IMR-90 (cell line): ENCODE data around the gene CCDC92. TPM values are rescaled to one million over a fixed set of nuclear protein-coding genes. Genes with fewer than 3 reads are reported as not detected.

Experiments
- ATAC-seq: fragments of 200-7000 bp; cut with Tn5 transposase; 2 replicates; pipeline ENCODE4 v1.9.1; 2020; ENCODE audit warnings: low read depth, mild to moderate bottlenecking, moderate library complexity
- BruUV-seq: library from RNA; stranded (reverse); fragments of 400-500 nt; replicated peaks from 2 replicates; lab custom pipeline; 2021; lab: Mats Ljungman, UMichigan
- CTCF ChIA-PET: fragments of 300-600 bp; formaldehyde crosslinking; extraction: SDS; loops from one replicate; lab custom pipeline; 2021; ENCODE audit warnings: antibody characterized with exemption; lab: Yijun Ruan, JAX
- POLR2A ChIA-PET: fragments of 300-600 bp; sonication (Branson Sonifier 250); formaldehyde crosslinking; loops from one replicate; lab custom pipeline; 2022; ENCODE audit warnings: antibody characterized with exemption; ENCODE audit not compliant: unreplicated experiment; lab: Charles Lee
- DNase-seq: peaks from one replicate; pipeline ENCODE4 v3.0.0; 2013
- H2AFZ ChIP-seq: replicated peaks from 2 replicates; pipeline ENCODE3; 2013; ENCODE audit warnings: low read length, mild to moderate bottlenecking; ENCODE audit not compliant: poor library complexity
- H2AK5ac ChIP-seq: 2 replicates; pipeline ENCODE4 v1.6.1; 2013; ENCODE audit warnings: low read depth, low read length, inconsistent platforms
- H2AK9ac ChIP-seq: replicated peaks from 2 replicates; pipeline ENCODE3; 2013; ENCODE audit warnings: mild to moderate bottlenecking, low read depth, low read length, moderate library complexity; ENCODE audit not compliant: poor library complexity
- H2BK120ac ChIP-seq: 2 replicates; pipeline ENCODE4 v1.6.1; 2013; ENCODE audit warnings: low read depth, low read length, inconsistent platforms
- H2BK15ac ChIP-seq: 3 replicates; pipeline ENCODE4 v1.6.1; 2013; ENCODE audit warnings: low read depth, low read length, inconsistent platforms
- H2BK20ac ChIP-seq: 2 replicates; pipeline ENCODE4 v1.6.1; 2013; ENCODE audit warnings: low read depth, mild to moderate bottlenecking, inconsistent platforms, low read length, moderate library complexity
- H2BK5ac ChIP-seq: 2 replicates; pipeline ENCODE4 v1.6.1; 2013; ENCODE audit warnings: mild to moderate bottlenecking, low read depth, low read length, inconsistent platforms; ENCODE audit not compliant: poor library complexity, severe bottlenecking
- H3K14ac ChIP-seq: replicated peaks from 2 replicates; pipeline ENCODE4 v1.6.1; 2013; ENCODE audit warnings: low read depth, low read length, inconsistent platforms
- H3K18ac ChIP-seq: 2 replicates; pipeline ENCODE4 v1.6.1; 2013; ENCODE audit warnings: low read depth, low read length, control low read depth
- H3K23ac ChIP-seq: 2 replicates; pipeline ENCODE4 v1.6.1; 2013; ENCODE audit warnings: low read depth, low read length, inconsistent platforms
- H3K27ac ChIP-seq: 2 replicates; pipeline ENCODE4 v1.5.1; 2013; ENCODE audit warnings: mild to moderate bottlenecking, control low read depth, low read length; ENCODE audit not compliant: insufficient read depth
- H3K27me3 ChIP-seq: 2 replicates; pipeline ENCODE4 v1.6.1; 2013; ENCODE audit warnings: low read length; ENCODE audit not compliant: control insufficient read depth, insufficient read depth
- H3K36me3 ChIP-seq: 2 replicates; pipeline ENCODE4 v1.6.1; 2013; ENCODE audit warnings: low read length, mixed read lengths; ENCODE audit not compliant: control insufficient read depth, insufficient read depth
- H3K4ac ChIP-seq: 2 replicates; pipeline ENCODE4 v1.6.1; 2013; ENCODE audit warnings: low read depth, low read length, inconsistent platforms
- H3K4me1 ChIP-seq: 2 replicates; pipeline ENCODE4 v1.6.1; 2013; ENCODE audit warnings: low read length, mixed read lengths; ENCODE audit not compliant: control insufficient read depth, insufficient read depth
- H3K4me2 ChIP-seq: 2 replicates; pipeline ENCODE4 v1.6.1; 2013; ENCODE audit warnings: low read depth, mild to moderate bottlenecking, control low read depth, low read length, moderate library complexity
- H3K4me3 ChIP-seq: 2 replicates; pipeline ENCODE4 v1.5.1; 2013; ENCODE audit warnings: low read depth, mild to moderate bottlenecking, control low read depth, low read length, moderate library complexity; ENCODE audit not compliant: insufficient read depth
- H3K56ac ChIP-seq: 2 replicates; pipeline ENCODE4 v1.6.1; 2013; ENCODE audit warnings: low read length, inconsistent platforms; ENCODE audit not compliant: insufficient read depth; ENCODE audit errors: extremely low read depth
- H3K79me1 ChIP-seq, 2 experiments: 2 replicates each; pipeline ENCODE4 v1.6.1; 2013; ENCODE audit warnings: low read length in 2 of 2, inconsistent platforms in 1 of 2, low read depth in 1 of 2
- H3K9ac ChIP-seq: 2 replicates; pipeline ENCODE4 v1.6.1; 2013; ENCODE audit warnings: low read depth, low read length, control low read depth
- H3K9me1 ChIP-seq: 2 replicates; pipeline ENCODE4 v1.6.1; 2013; ENCODE audit warnings: low read length, inconsistent platforms; ENCODE audit not compliant: insufficient read depth
- H3K9me3 ChIP-seq: 2 replicates; pipeline ENCODE4 v1.6.1; 2013; ENCODE audit warnings: low read length; ENCODE audit not compliant: control insufficient read depth, insufficient read depth
- H4K20me1 ChIP-seq: 2 replicates; pipeline ENCODE4 v1.6.1; 2013; ENCODE audit warnings: low read length, inconsistent platforms; ENCODE audit not compliant: insufficient read depth
- H4K5ac ChIP-seq: 2 replicates; pipeline ENCODE4 v1.6.1; 2013; ENCODE audit warnings: mild to moderate bottlenecking, low read depth, low read length, control low read depth
- H4K8ac ChIP-seq, 2 experiments: 2 replicates each; pipeline ENCODE4 v1.6.1; 2013; ENCODE audit warnings: low read depth in 2 of 2, low read length in 2 of 2, control low read depth in 1 of 2, inconsistent platforms in 1 of 2
- H4K91ac ChIP-seq: 2 replicates; pipeline ENCODE4 v1.6.1; 2013; ENCODE audit warnings: low read depth, low read length, inconsistent platforms; ENCODE audit not compliant: insufficient read depth
- CTCF ChIP-seq: conservative IDR thresholded peaks from 2 replicates; pipeline ENCODE4 v1.5.1; 2012; ENCODE audit warnings: mild to moderate bottlenecking, low read depth, low read length, improper control_type of control experiment
- ELK1 ChIP-seq: fragments of 150-350 bp; IDR thresholded peaks from 2 replicates; pipeline ENCODE4 v1.6.1; 2016; ENCODE audit warnings: low read depth, mild to moderate bottlenecking, low read length, moderate library complexity, borderline replicate concordance
- FOS ChIP-seq: fragments of 150-350 bp; IDR thresholded peaks from 2 replicates; pipeline ENCODE4 v1.6.1; 2016; ENCODE audit warnings: low read depth, low read length
- MAFK ChIP-seq: IDR thresholded peaks from 2 replicates; pipeline ENCODE4 v1.6.1; 2012; ENCODE audit warnings: low read depth, low read length, improper control_type of control experiment
- RFX5 ChIP-seq: IDR thresholded peaks from 2 replicates; pipeline ENCODE4 v1.8.0; 2012; ENCODE audit warnings: low read depth, mild to moderate bottlenecking, low read length, moderate library complexity
- WGBS, 2 experiments: methylation state at CpG; one replicate each; pipeline versions ENCODE4 v1.1.5 to v1.1.7; 2013; ENCODE audit warnings: missing lambda C conversion rate in 2 of 2; ENCODE audit not compliant: insufficient read length in 1 of 2; ENCODE audit errors: extremely low coverage in 2 of 2; 5-methylcytosine and 5-hydroxymethylcytosine counted together
- dilution Hi-C: fragments of 300-500 bp; cut with HindIII; formaldehyde crosslinking; loops from one replicate; pipeline ENCODE4 v1.14.3; 2018; ENCODE audit warnings: low sequenced_read_pairs; ENCODE audit not compliant: unreplicated experiment
- in situ Hi-C: fragments of 300-500 bp; cut with MboI; formaldehyde crosslinking; loops from 3 replicates; pipeline ENCODE4 v1.14.3; 2019; ENCODE audit warnings: low sequenced_read_pairs, inconsistent platforms, mixed read lengths
- intact Hi-C: fragments of 100-400 bp; cut with micrococcal nuclease; formaldehyde crosslinking; loops from 2 replicates; pipeline ENCODE4 v1.10.0; 2022
- polyA plus RNA-seq, 3 experiments: library from polyadenylated mRNA; depleted of rRNA; stranded (reverse); fragments of >200 nt; gene quantifications; 2 replicates each; pipeline ENCODE4 v1.2.3, GENCODE V29; 2012; ENCODE audit warnings: low replicate concordance in 1 of 3
- total RNA-seq: library from RNA; depleted of rRNA; stranded (reverse); fragments of >200 nt; gene quantifications from 2 replicates; pipeline ENCODE4 v1.2.3, GENCODE V29; 2012

CCDC92 gene
- total and polyA plus RNA-seq, 2 of the 4 experiments (the other 2 are of a cell fraction), result 5.7 to 55.5 TPM

- H3K9ac ChIP-seq, result no peak overlapping the region
- H3K56ac ChIP-seq, result no peak overlapping the region
- H4K91ac ChIP-seq, result no peak overlapping the region
- no peak overlapping the region for H2BK15ac ChIP-seq
- ATAC-seq (no peak), DNase-seq (no peak)
- POLR2A ChIA-PET, result no interaction called here
- no peak overlapping the region for H4K8ac ChIP-seq
- no peak overlapping the region for H3K18ac ChIP-seq
- no peak for TF ChIP-seq ELK1
- no peak for TF ChIP-seq RFX5
- TF ChIP-seq MAFK, result no peak
- no peak for TF ChIP-seq CTCF
- no peak for TF ChIP-seq FOS
- BruUV-seq, result no TSS peak
- H3K9me1 ChIP-seq, result peaks cover 3% of the 10 kb centered on the region
- no peak overlapping the region for H2AFZ ChIP-seq
- H3K36me3 ChIP-seq, result no peaks in the 10 kb centered on the region
- H2BK5ac ChIP-seq, result no peak overlapping the region
- dilution Hi-C loops (no loop called here), in situ Hi-C loops (no loop called here), intact Hi-C loops (no loop called here)
- H3K27me3 ChIP-seq, result peaks cover 8% of the 10 kb centered on the region
- 20% methylated on average over 2 of the region's 20 CpGs; no CpG with 5 or more reads in 1 of the 2 experiments for WGBS, 2 experiments
- H3K27ac ChIP-seq, result no peak overlapping the region
- no peak overlapping the region for H3K4ac ChIP-seq
- H3K14ac ChIP-seq, result no peak overlapping the region
- no peak overlapping the region for H2BK120ac ChIP-seq
- no peaks in the 10 kb centered on the region for H4K20me1 ChIP-seq
- H2AK9ac ChIP-seq, result no peak overlapping the region
- no peak overlapping the region for H2AK5ac ChIP-seq
- H2BK20ac ChIP-seq, result no peak overlapping the region
- no peaks in the 10 kb centered on the region for H3K9me3 ChIP-seq
- H3K23ac ChIP-seq, result no peak overlapping the region
- CTCF ChIA-PET, result no interaction called here
- H3K4me1 ChIP-seq, result peaks cover 3% of the 10 kb centered on the region; the same call in 1 of the 2 replicates
- no peak overlapping the region for H4K5ac ChIP-seq
- H3K79me1 ChIP-seq, result no peaks in the 10 kb centered on the region
- H3K4me2 ChIP-seq, result no peak overlapping the region
- H3K4me3 ChIP-seq, result no peak overlapping the region
These were observed 57.8 kb downstream of the CCDC92 start for GRCh38 chr12:123914726-123915333.
